Suprapubic skin (tissue), 4 donors: ENCODE data around the gene KANK4.

Experiments
- EP300 ChIP-seq: sonication (generic); formaldehyde crosslinking; IDR thresholded peaks from one replicate; pipeline ENCODE4 v1.6.1; 2017; ENCODE audit warnings: antibody characterized with exemption
- POLR2AphosphoS5 ChIP-seq, 3 donors: sonication (generic); formaldehyde crosslinking; IDR thresholded peaks; one replicate each; pipeline ENCODE4 v1.6.1; 2017; ENCODE audit warnings: antibody characterized with exemption in 3 of 3
- TF ChIP-seq, protein P1 (sequence below), 2 donors: fragments of 200-600 bp in 1 of 2; fragments of 450-650 bp in 1 of 2; sonication (generic) in 1 of 2; IDR thresholded peaks; one replicate each; pipeline ENCODE4 v1.5.1; 2016 to 2019; ENCODE audit warnings: antibody characterized with exemption in 2 of 2, mild to moderate bottlenecking in 1 of 2, moderate library complexity in 1 of 2

DNA sequence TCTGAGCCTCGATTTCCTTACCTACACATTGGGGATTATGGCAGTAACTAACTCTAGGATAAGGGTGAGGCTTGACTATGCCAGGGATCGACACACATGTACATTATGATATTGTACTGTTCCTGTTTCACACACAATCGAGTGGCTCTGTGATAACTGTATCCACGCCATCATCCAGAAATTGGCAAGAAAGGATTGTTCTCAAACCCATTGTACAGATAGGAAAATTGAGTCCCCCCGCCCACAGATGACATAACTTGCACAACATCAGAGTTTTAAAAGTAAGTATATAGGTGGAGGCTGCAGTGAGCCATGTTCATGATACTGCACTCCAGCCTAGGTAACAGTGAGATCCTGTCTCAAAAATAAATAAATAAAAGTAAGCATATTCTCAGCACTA, 3.8 kb downstream of the KANK4 start:
- TF ChIP-seq, protein P1, sequence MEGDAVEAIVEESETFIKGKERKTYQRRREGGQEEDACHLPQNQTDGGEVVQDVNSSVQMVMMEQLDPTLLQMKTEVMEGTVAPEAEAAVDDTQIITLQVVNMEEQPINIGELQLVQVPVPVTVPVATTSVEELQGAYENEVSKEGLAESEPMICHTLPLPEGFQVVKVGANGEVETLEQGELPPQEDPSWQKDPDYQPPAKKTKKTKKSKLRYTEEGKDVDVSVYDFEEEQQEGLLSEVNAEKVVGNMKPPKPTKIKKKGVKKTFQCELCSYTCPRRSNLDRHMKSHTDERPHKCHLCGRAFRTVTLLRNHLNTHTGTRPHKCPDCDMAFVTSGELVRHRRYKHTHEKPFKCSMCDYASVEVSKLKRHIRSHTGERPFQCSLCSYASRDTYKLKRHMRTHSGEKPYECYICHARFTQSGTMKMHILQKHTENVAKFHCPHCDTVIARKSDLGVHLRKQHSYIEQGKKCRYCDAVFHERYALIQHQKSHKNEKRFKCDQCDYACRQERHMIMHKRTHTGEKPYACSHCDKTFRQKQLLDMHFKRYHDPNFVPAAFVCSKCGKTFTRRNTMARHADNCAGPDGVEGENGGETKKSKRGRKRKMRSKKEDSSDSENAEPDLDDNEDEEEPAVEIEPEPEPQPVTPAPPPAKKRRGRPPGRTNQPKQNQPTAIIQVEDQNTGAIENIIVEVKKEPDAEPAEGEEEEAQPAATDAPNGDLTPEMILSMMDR (IDR thresholded peaks at IDR 0.05): no peak
- TF ChIP-seq EP300: no peak
- no peak for TF ChIP-seq POLR2AphosphoS5 (IDR thresholded peaks at IDR 0.05)
